PFSK-1 (cell line): ENCODE measurements around the gene RPL12.

ENCODE experiments used
- FOXP2 ChIP-seq: optimal IDR thresholded peaks from 2 replicates; pipeline ENCODE3; 2011; ENCODE audit warnings: borderline replicate concordance, control low read depth, inconsistent platforms; ENCODE audit not compliant: insufficient read depth; ENCODE audit errors: extremely low read length, extremely low read depth
- POLR2AphosphoS5 ChIP-seq: IDR thresholded peaks from 2 replicates; pipeline ENCODE4 v1.6.1; 2012; ENCODE audit warnings: low read depth, mild to moderate bottlenecking, control low read depth, low read length, moderate library complexity
- SIN3A ChIP-seq: IDR thresholded peaks from 2 replicates; pipeline ENCODE4 v1.6.1; 2012; ENCODE audit warnings: mild to moderate bottlenecking, low read length, moderate library complexity, borderline replicate concordance; ENCODE audit not compliant: insufficient read depth
- TAF1 ChIP-seq: IDR thresholded peaks from 2 replicates; pipeline ENCODE4 v1.6.1; 2012; ENCODE audit warnings: low read length, control low read depth, borderline replicate concordance; ENCODE audit not compliant: insufficient read depth
- TF ChIP-seq, protein P1 (sequence below), 2 experiments: IDR thresholded peaks; 2 replicates each; pipeline versions ENCODE4 v1.6.1 to v1.8.0; 2011 to 2012; ENCODE audit warnings: low read depth in 2 of 2, low read length in 2 of 2, control low read depth in 1 of 2, inconsistent platforms in 1 of 2, mild to moderate bottlenecking in 1 of 2, moderate library complexity in 1 of 2; ENCODE audit not compliant: insufficient read depth in 1 of 2

RPL12 gene

DNA sequence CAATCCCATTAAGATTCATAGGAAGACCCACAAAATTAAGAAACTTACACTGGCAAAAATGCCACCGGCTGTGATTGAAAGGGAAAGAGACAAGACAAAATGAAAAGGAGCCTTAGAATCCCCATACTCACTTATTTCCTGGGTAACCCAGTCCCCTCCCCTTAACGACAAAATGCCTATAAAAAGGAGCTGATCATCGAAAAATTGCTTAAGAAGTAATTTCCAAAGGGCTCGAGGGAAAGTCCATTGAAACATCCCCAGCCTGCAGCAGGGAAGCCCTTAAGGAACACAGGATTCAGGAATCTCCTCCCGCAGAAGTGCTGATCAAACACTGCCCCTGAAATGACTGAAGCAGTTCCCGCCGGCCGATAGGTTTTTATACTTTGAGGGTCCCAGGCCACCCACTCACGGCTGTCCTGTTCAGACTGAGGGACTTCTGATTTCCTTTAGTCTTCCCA is 27.7 kb downstream of the RPL12 start:
- TF ChIP-seq TAF1, result no peak
- TF ChIP-seq FOXP2, result no peak
- no peak for TF ChIP-seq POLR2AphosphoS5
- TF ChIP-seq, protein P1, sequence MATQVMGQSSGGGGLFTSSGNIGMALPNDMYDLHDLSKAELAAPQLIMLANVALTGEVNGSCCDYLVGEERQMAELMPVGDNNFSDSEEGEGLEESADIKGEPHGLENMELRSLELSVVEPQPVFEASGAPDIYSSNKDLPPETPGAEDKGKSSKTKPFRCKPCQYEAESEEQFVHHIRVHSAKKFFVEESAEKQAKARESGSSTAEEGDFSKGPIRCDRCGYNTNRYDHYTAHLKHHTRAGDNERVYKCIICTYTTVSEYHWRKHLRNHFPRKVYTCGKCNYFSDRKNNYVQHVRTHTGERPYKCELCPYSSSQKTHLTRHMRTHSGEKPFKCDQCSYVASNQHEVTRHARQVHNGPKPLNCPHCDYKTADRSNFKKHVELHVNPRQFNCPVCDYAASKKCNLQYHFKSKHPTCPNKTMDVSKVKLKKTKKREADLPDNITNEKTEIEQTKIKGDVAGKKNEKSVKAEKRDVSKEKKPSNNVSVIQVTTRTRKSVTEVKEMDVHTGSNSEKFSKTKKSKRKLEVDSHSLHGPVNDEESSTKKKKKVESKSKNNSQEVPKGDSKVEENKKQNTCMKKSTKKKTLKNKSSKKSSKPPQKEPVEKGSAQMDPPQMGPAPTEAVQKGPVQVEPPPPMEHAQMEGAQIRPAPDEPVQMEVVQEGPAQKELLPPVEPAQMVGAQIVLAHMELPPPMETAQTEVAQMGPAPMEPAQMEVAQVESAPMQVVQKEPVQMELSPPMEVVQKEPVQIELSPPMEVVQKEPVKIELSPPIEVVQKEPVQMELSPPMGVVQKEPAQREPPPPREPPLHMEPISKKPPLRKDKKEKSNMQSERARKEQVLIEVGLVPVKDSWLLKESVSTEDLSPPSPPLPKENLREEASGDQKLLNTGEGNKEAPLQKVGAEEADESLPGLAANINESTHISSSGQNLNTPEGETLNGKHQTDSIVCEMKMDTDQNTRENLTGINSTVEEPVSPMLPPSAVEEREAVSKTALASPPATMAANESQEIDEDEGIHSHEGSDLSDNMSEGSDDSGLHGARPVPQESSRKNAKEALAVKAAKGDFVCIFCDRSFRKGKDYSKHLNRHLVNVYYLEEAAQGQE (IDR thresholded peaks at IDR 0.05; ENCODE audit: insufficient read depth in 1 of 2, low read depth in 2 of 2, low read length in 2 of 2), result no peak

DNA sequence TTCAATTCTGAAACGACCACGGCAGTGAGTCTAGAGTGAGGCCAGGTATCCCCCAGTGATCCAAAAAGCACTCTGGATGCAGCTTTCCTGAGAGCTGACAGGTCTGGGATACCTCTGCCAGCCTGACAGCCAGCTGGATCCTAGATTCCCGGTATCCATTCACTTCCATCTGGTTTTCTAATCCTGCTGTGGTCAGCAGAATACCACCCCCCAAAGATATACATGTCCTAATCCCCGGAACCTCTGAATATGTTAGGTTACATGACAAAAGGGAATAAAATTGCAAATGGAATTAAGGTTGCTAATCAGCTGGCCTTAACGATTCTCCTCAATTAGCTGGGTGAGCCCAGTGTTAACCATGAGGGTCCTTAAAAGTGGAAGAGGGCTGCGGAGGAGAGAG is 28.4 kb downstream of the RPL12 start:
- TF ChIP-seq POLR2AphosphoS5 (no peak), SIN3A (no peak), FOXP2 (no peak), TAF1 (no peak)
- TF ChIP-seq, protein P1 (IDR thresholded peaks at IDR 0.05; ENCODE audit: insufficient read depth in 1 of 2, low read depth in 2 of 2, low read length in 2 of 2), result no peak

DNA sequence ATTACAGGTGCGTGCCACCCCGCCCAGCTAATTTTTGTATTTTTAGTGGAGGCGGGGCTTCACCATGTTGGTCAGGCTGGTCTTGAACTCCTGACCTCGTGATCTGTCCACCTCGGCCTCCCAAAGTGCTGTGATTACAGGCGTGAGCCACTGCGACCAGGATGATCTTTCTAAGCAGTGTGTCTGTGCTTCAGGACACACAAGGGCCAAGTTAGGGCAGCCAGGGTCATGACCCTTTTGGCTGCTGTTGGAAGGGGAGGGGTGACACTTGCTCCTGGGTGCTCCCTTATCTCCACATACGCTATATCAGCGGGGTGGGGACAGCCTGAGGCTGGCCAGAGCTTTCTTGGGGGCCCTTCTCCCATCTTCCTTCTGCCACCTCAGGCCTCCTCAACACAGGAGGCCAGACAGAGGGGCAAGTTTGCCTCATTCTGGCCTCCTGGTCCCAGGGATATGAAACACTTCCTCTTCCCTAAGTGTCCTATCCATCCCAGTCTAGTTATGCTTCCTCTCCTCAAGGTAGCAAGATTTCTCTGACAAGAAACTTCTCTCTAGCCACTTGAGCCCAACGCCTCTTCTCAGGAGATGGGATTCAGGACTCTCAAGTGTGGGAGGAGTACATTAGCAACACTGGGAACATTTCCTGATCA is 28.9 kb downstream of the RPL12 start:
- TF ChIP-seq, protein P1 (IDR thresholded peaks at IDR 0.05; ENCODE audit: insufficient read depth in 1 of 2, low read depth in 2 of 2, low read length in 2 of 2), result no peak
- TF ChIP-seq FOXP2 (no peak), SIN3A (no peak), TAF1 (no peak), POLR2AphosphoS5 (no peak)

DNA sequence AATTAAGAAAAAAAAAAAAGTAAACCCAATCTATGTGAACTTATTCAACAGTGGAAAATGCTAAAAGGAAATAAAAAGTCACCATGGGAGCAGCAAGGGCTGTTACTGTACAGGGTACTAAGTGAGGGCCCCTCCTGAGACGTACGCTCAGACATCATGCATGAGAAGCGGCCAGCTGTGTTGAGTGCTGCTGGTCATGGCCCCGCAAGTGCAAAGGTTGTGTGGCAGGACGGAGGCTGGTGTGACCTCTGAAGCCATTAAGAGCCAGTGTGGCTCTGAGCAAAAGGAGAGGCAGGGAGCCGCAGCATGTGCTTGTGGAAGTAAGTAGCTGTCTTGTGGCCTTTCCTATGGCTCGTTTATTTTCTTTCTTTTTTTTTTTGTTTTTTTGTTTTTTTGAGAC is 30.1 kb downstream of the RPL12 start:
- no peak for TF ChIP-seq POLR2AphosphoS5
- no peak for TF ChIP-seq TAF1
- TF ChIP-seq SIN3A, result no peak
- TF ChIP-seq FOXP2, result no peak
- TF ChIP-seq, protein P1 (IDR thresholded peaks at IDR 0.05; ENCODE audit: insufficient read depth in 1 of 2, low read depth in 2 of 2, low read length in 2 of 2), result no peak

DNA sequence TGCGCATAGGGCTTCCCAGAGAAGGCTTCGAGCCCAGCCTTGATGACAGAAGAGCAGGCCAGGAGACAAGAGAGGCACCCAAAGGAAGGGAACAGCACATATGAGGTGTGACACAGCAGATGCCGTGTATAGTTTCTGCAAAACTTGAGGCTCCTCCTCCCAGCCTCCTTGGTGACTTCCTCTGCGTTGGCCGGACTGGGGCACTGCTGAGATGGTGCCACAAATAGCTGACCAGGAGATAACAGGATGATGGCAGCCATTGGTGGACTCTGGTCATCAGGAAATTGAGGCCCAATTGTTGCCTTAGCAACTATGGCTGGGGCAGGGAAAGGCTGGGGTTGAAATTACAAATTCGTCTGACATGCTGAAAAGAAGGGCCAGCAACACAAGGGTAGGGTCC is 31.9 kb downstream of the RPL12 start:
- no peak for TF ChIP-seq FOXP2
- no peak for TF ChIP-seq POLR2AphosphoS5
- no peak for TF ChIP-seq TAF1
- no peak for TF ChIP-seq SIN3A
- TF ChIP-seq, protein P1 (IDR thresholded peaks at IDR 0.05; ENCODE audit: insufficient read depth in 1 of 2, low read depth in 2 of 2, low read length in 2 of 2), result no peak
